Loucy (cell line): ENCODE results near the gene IDUA.

ENCODE experiments used
- H2AFZ ChIP-seq: fragments of 200-600 bp; sonication (generic); 2 replicates; pipeline ENCODE4 v1.6.0; 2016; ENCODE audit warnings: antibody characterized with exemption, mild to moderate bottlenecking, low read length, moderate library complexity
- H3F3A ChIP-seq: fragments of 200-600 bp; 2 replicates; pipeline ENCODE4 v1.6.0; 2016; ENCODE audit warnings: antibody characterized with exemption, low read depth, mild to moderate bottlenecking
- H3K27me3 ChIP-seq: fragments of 200-600 bp; sonication (generic); 2 replicates; pipeline ENCODE4 v1.6.1; 2014; ENCODE audit warnings: low read length, mild to moderate bottlenecking; ENCODE audit not compliant: insufficient read depth, poor library complexity, severe bottlenecking
- H3K36me3 ChIP-seq: fragments of 200-600 bp; sonication (generic); 2 replicates; pipeline ENCODE4 v1.6.1; 2016; ENCODE audit warnings: low read length; ENCODE audit not compliant: insufficient read depth
- H3K4me1 ChIP-seq: fragments of 200-600 bp; sonication (generic); 2 replicates; pipeline ENCODE4 v1.5.1; 2014; ENCODE audit warnings: low read length, mild to moderate bottlenecking; ENCODE audit not compliant: insufficient read depth, poor library complexity, severe bottlenecking
- H3K4me2 ChIP-seq: fragments of 200-600 bp; sonication (generic); 2 replicates; pipeline ENCODE4 v1.6.0; 2014; ENCODE audit warnings: antibody characterized with exemption, low read length, low read depth, mild to moderate bottlenecking; ENCODE audit not compliant: poor library complexity, severe bottlenecking
- H3K4me3 ChIP-seq: fragments of 200-600 bp; sonication (generic); 2 replicates; pipeline ENCODE4 v1.5.1; 2014; ENCODE audit warnings: low read length, mild to moderate bottlenecking, mixed read lengths; ENCODE audit not compliant: poor library complexity, severe bottlenecking
- H3K79me2 ChIP-seq: fragments of 200-600 bp; sonication (generic); 2 replicates; pipeline ENCODE4 v1.6.1; 2014; ENCODE audit warnings: low read length; ENCODE audit not compliant: insufficient read depth
- H3K9ac ChIP-seq: fragments of 200-600 bp; sonication (generic); 2 replicates; pipeline ENCODE4 v1.6.0; 2014; ENCODE audit warnings: mild to moderate bottlenecking, low read depth, low read length, moderate library complexity; ENCODE audit not compliant: poor library complexity, severe bottlenecking
- H3K9me2 ChIP-seq: fragments of 200-600 bp; sonication (generic); replicated peaks from 2 replicates; pipeline ENCODE4 v1.6.1; 2016; ENCODE audit warnings: low read depth, low read length, mixed read lengths
- H3K9me3 ChIP-seq: fragments of 200-600 bp; sonication (generic); 2 replicates; pipeline ENCODE4 v1.6.1; 2014; ENCODE audit warnings: mild to moderate bottlenecking, antibody characterized with exemption, low read length, low read depth; ENCODE audit not compliant: insufficient read depth
- H4K20me1 ChIP-seq: fragments of 200-600 bp; sonication (generic); 2 replicates; pipeline ENCODE4 v1.6.0; 2014; ENCODE audit warnings: antibody characterized with exemption, low read length, mild to moderate bottlenecking; ENCODE audit not compliant: insufficient read depth, poor library complexity, severe bottlenecking
- EZH2phosphoT487 ChIP-seq: fragments of 200-600 bp; IDR thresholded peaks from 2 replicates; pipeline ENCODE4 v1.6.1; 2018; ENCODE audit warnings: antibody characterized with exemption, mild to moderate bottlenecking, moderate library complexity, borderline replicate concordance
- TF ChIP-seq, protein P1 (sequence below): fragments of 200-600 bp; sonication (generic); conservative IDR thresholded peaks from 2 replicates; pipeline ENCODE4 v1.5.1; 2014; ENCODE audit warnings: mild to moderate bottlenecking, antibody characterized with exemption, low read length

IDUA gene

DNA sequence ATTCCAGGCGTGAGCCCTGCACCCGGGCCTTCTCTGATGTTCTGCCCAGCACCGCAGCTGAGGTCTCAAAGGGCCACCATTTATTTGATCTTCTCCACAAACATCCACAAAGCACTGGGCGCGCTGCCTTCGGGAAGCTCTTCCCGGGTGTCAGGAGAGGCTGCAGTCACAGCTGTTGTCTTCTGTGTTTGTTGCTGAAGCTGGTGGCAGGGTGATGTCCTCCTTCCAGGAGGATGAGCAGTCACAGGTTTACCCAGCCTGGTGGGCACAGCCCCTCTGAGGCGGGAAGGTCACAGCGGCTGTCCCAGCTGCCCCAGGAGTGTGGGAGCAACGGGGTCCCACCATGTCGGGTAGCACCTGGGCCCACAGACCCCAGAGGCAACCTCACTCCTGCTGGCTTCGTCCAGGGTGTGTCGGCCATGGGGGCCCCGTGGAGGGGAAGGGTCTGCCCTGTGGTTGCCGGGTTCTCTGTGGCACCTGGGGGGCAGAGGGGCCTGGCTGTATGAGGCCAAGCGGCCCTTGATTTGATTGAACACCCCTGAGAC, 52.2 kb downstream of the IDUA start:
- no peaks in the 10 kb centered on the region for H3K4me1 ChIP-seq
- H3K27me3 ChIP-seq, result no peaks in the 10 kb centered on the region
- no peak overlapping the region for H3K4me3 ChIP-seq
- H3K9me3 ChIP-seq, result no peaks in the 10 kb centered on the region; the same call in 1 of the 2 replicates
- H2AFZ ChIP-seq, result no peak overlapping the region
- H3K79me2 ChIP-seq, result no peaks in the 10 kb centered on the region
- no peaks in the 10 kb centered on the region for H4K20me1 ChIP-seq
- H3K9me2 ChIP-seq, result no peaks in the 10 kb centered on the region
- H3K9ac ChIP-seq, result no peak overlapping the region
- no peak overlapping the region for H3K4me2 ChIP-seq
- no peaks in the 10 kb centered on the region for H3F3A ChIP-seq
- TF ChIP-seq, protein P1, sequence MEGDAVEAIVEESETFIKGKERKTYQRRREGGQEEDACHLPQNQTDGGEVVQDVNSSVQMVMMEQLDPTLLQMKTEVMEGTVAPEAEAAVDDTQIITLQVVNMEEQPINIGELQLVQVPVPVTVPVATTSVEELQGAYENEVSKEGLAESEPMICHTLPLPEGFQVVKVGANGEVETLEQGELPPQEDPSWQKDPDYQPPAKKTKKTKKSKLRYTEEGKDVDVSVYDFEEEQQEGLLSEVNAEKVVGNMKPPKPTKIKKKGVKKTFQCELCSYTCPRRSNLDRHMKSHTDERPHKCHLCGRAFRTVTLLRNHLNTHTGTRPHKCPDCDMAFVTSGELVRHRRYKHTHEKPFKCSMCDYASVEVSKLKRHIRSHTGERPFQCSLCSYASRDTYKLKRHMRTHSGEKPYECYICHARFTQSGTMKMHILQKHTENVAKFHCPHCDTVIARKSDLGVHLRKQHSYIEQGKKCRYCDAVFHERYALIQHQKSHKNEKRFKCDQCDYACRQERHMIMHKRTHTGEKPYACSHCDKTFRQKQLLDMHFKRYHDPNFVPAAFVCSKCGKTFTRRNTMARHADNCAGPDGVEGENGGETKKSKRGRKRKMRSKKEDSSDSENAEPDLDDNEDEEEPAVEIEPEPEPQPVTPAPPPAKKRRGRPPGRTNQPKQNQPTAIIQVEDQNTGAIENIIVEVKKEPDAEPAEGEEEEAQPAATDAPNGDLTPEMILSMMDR, result no peak
- no peak for TF ChIP-seq EZH2phosphoT487
- no peaks in the 10 kb centered on the region for H3K36me3 ChIP-seq

DNA sequence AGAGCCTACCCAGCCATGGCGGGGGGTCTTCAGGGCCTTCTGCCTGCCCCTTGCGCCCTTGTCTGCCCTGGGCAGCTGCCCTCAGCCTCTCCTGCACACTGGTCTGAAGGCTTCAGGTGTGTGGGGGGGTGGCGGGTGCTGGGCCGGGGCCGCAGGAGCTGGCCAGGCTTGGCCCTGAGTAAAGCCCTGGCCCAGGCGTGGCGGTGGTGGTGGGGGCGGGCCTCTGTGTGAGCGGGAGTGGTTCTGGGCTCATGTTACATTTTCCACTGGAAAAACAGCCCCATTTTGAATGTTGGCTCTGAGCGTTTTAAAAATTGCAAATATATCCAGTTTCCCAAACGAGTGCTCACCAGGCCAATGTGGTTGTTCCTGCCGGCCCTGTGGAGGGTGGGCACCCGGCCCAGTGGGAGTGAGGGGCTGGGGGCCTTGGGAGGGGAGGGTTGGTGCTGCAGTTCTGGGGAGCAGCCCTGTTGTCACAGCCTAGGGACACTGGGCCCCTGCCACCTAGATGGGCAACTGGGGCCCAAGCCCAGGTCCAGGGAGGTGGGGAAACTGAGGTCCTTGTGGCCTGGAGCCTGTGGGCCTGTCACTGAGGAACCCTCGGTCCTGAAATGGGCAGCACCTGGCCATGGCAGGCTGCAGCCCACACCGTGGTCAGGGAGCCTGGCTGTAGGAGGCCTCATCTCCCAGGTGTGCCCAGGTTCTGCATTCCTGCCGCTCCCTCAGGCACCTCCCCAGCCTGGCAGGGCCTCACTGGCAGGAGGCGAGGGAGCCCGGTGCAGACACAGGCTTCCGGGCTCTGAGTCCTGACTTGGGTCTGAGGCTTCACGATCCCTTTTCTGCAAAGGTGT, 52.9 kb downstream of the IDUA start:
- no peaks in the 10 kb centered on the region for H3K79me2 ChIP-seq
- H3K9me2 ChIP-seq, result no peaks in the 10 kb centered on the region
- no peaks in the 10 kb centered on the region for H3F3A ChIP-seq
- no peaks in the 10 kb centered on the region for H3K27me3 ChIP-seq
- H3K36me3 ChIP-seq, result no peaks in the 10 kb centered on the region
- H3K4me3 ChIP-seq, result no peak overlapping the region
- no peaks in the 10 kb centered on the region; the same call in 1 of the 2 replicates for H3K9me3 ChIP-seq
- H4K20me1 ChIP-seq, result no peaks in the 10 kb centered on the region
- H3K9ac ChIP-seq, result no peak overlapping the region
- TF ChIP-seq, protein P1, result no peak
- no peak for TF ChIP-seq EZH2phosphoT487
- H3K4me1 ChIP-seq, result no peaks in the 10 kb centered on the region
- no peak overlapping the region for H2AFZ ChIP-seq
- no peak overlapping the region for H3K4me2 ChIP-seq

DNA sequence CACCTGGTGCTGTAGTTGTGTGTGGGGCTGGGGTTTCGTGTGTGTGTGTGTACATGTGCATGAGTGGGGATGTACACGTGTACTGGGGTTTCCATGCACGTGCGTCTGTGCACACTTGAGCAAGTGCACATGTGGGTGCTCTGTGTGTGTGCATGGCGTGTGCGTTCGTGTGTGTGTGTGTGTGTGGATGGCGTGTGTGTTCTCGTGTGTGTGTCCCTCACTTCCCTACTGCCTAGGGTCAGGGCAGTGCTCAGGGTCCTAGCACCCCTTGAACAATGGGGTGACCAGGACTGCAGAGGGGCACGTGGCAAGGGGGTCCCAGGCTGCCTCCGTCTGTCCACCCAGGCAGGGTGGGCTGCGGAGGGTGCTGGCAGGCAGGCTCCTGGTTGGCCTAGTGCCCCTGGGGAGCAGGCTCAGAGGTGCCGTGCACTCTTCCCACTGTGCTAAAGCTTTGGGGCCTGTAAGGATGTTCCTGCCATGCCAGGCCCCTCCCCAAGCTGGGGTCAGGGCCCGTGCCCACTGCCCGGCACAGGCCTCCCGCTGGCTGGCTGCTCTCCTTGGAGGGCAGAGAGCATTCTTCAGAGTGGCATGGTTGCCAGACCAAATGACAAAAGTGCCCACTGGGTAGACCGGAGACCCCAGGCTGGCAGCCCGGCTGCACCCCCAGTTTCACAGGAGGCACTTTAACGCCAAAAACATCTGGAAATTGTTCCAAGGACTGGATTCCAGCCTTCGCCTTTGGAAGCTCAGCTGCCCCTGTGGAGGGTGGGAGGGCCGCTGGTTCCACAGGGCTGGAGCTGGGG, 53.7 kb downstream of the IDUA start:
- no peak overlapping the region for H3K4me3 ChIP-seq
- H3K27me3 ChIP-seq, result no peaks in the 10 kb centered on the region
- no peaks in the 10 kb centered on the region for H3F3A ChIP-seq
- H3K9me2 ChIP-seq, result no peaks in the 10 kb centered on the region
- H3K4me2 ChIP-seq, result no peak overlapping the region
- H4K20me1 ChIP-seq, result no peaks in the 10 kb centered on the region
- H3K9ac ChIP-seq, result no peak overlapping the region
- no peaks in the 10 kb centered on the region; the same call in 1 of the 2 replicates for H3K9me3 ChIP-seq
- H3K36me3 ChIP-seq, result no peaks in the 10 kb centered on the region
- no peak overlapping the region for H2AFZ ChIP-seq
- no peak for TF ChIP-seq EZH2phosphoT487
- TF ChIP-seq, protein P1, result no peak
- H3K4me1 ChIP-seq, result no peaks in the 10 kb centered on the region
- H3K79me2 ChIP-seq, result no peaks in the 10 kb centered on the region
